Measurements from ENCODE around the gene MYO1H.

The MYO1H gene

GRCh38 chr12:109496306-109496705 lies 148.6 kb downstream of the MYO1H start:
- no peak for DNase-seq

GRCh38 chr12:109497675-109498074 lies 150.0 kb downstream of the MYO1H start:
- no peak for DNase-seq
